ENCODE results near the gene ZSCAN22. TPM values are rescaled to one million over a fixed set of nuclear protein-coding genes. Genes with fewer than 3 reads are reported as not detected.
"Not testable (repeated sequence)": the region's sequence is repeated elsewhere in the genome, so short reads cannot be mapped to it uniquely, and the experiment has no call there.

The ZSCAN22 gene
- total RNA-seq, 1 donor from 2014 or later, result 4.8 TPM

DNA sequence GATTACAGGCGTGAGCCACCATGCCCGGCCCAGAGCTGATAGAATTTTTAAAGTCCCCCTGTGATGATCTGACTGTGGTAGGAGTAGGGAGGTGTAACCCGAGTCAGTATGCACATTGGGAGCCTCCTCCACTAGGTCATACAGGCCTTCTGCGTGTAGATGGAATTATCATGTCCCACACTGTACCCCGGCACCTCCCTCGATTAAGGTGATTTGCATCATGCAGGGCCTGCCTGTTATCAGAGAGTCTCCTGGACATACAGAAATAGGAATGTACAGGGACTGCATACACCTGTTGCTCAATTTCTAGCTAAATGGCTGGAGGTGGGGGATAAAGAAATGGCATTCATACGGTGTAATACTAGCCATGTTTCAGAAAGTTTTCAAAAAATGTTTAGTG lies 22.5 kb upstream of the ZSCAN22 start:
- H3K9me3 Mint-ChIP-seq, result peaks cover 18% of the 10 kb centered on the region
- no peak for DNase-seq (ENCODE audit: low spot score)
- intact Hi-C loops (cut with micrococcal nuclease), result loop anchor here (2.0 to 10.0 kb wide), 3 partner anchors 163 to 1019 kb away; partner anchors contain the start of genes ZNF324, ZNF460 and ZNF606
- H3K27me3 Mint-ChIP-seq (ENCODE audit: insufficient read depth), result no peaks in the 10 kb centered on the region
- H3K36me3 Mint-ChIP-seq (ENCODE audit: low read depth), result peaks cover 60% of the 10 kb centered on the region
- H3K27ac Mint-ChIP-seq, result peak overlapping the region; percentile 96
- peaks cover 40% of the 10 kb centered on the region for H3K4me1 Mint-ChIP-seq (ENCODE audit: low read depth)
- peak overlapping the region; percentile 97 for H3K4me3 Mint-ChIP-seq

DNA sequence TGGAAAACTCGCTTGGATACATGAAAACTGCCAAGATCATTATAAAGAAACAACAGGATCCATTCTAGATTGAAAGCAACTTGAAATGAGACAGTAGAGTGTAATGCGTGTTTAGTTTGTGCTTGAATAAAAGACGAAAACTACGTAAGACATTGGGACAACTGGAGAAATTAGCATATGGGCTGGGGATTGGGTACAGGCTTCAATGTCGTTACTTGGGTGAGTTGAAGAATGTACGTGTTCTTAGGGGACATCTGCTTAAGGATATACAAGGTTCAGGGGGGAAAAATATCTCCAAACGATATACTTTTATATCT lies 22.1 kb upstream of the ZSCAN22 start:
- H3K27me3 Mint-ChIP-seq (ENCODE audit: insufficient read depth), result no peaks in the 10 kb centered on the region
- H3K9me3 Mint-ChIP-seq, result peaks cover 17% of the 10 kb centered on the region
- peak overlapping the region; percentile 97 for H3K4me3 Mint-ChIP-seq
- H3K4me1 Mint-ChIP-seq (ENCODE audit: low read depth), result peaks cover 43% of the 10 kb centered on the region
- intact Hi-C loops (cut with micrococcal nuclease), result loop anchor here (1.0 to 10.0 kb wide), 19 partner anchors 22 to 1020 kb away; partner anchors contain the start of genes RPS5, ZBTB45, ZNF132 and ZNF274
- no peak for DNase-seq (ENCODE audit: low spot score)
- peaks cover 62% of the 10 kb centered on the region for H3K36me3 Mint-ChIP-seq (ENCODE audit: low read depth)
- H3K27ac Mint-ChIP-seq, result peak overlapping the region; percentile 96

DNA sequence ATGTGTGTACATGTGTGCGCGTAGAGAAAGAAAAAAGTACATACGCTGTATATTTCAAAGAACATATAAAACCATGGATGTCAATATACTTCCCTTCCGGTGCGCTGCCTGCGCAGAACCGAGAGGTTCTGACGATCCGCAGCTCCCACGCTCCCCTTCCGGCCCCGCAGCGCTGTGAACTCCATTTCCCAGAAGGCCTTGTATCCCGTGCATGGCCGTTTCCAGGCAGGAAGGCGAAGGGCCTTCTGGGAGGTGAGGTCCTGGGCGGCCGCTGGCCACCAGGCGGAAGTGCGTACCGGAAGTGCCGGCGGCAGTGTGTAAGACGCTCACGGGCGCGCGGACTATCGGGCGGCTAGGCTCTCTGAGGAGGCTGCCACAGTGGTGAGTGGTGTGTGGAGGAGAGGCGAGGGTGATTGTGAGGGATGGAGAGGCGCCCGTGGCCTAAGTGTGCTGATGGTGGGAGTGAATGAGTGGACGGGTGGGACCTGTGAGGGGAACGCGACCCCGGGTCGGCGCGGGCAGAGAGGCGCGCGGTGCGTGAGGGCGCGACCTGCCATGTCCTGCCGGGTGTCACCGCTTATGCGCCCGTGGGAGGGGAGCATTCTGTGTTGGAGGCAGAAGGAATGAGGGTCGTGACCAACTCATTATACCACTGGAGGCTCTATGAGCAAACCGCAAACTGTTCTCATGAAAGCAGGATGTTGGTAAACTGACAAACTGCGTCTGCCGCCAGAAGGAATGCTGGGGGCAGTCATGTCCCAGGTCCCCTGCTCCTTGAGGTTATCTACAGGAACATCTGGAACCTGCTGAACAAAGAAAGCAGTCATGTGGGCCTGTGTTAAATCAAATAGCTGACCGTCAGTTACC lies 21.5 kb upstream of the ZSCAN22 start, which contains the start of gene ERVK3-1:
Gene ERVK3-1 (plus strand): TSS at position 313 of the 867 bp plus-strand sequence. CDS start 6,792 bp downstream, outside the sequence.
- peak within 1 kb of the TSS; percentile 97 for H3K4me3 Mint-ChIP-seq
- intact Hi-C loops (cut with micrococcal nuclease), result loop anchor here (1.0 to 10.0 kb wide), 19 partner anchors 21 to 1020 kb away; partner anchors contain the start of genes RPS5, ZBTB45, ZNF132 and ZNF274
- H3K27me3 Mint-ChIP-seq (ENCODE audit: insufficient read depth), result no peaks in the 10 kb centered on the region
- H3K4me1 Mint-ChIP-seq (ENCODE audit: low read depth), result peaks cover 43% of the 10 kb centered on the region
- peaks cover 11% of the 10 kb centered on the region for H3K9me3 Mint-ChIP-seq
- peak within 1 kb of the TSS; percentile 96 for H3K27ac Mint-ChIP-seq
- DNase-seq (ENCODE audit: low spot score), result peak; percentile 95
- H3K36me3 Mint-ChIP-seq (ENCODE audit: low read depth), result peaks cover 62% of the 10 kb centered on the region

DNA sequence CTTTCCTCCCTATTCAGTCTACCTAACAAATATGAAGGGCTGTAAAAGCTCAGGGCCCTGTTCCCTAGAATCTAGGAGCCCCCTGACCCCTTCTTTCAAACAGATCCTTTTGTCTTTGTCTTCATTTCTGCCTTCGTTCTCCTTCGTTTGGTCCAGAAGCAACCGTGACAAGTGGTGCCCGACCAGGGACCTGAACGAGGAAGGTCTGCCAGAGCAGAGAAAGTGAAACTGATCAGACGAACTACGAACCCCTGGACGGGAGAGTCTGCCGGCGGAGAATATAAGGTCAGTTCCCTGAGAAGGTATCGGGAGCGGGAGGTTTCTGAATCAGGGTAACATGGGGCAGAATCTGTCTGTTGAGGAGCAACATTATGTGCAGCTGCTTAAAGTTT lies 20.9 kb upstream of the ZSCAN22 start:
- peaks cover 63% of the 10 kb centered on the region for H3K36me3 Mint-ChIP-seq (ENCODE audit: low read depth)
- no peaks in the 10 kb centered on the region for H3K27me3 Mint-ChIP-seq (ENCODE audit: insufficient read depth)
- peak overlapping the region; percentile 97 for H3K4me3 Mint-ChIP-seq
- intact Hi-C loops (cut with micrococcal nuclease), result loop anchor here (1.0 to 10.0 kb wide), 19 partner anchors 20 to 1021 kb away; partner anchors contain the start of genes RPS5, ZBTB45, ZNF132 and ZNF274
- peaks cover 43% of the 10 kb centered on the region for H3K4me1 Mint-ChIP-seq (ENCODE audit: low read depth)
- H3K27ac Mint-ChIP-seq, result peak overlapping the region; percentile 96
- no peak for DNase-seq (ENCODE audit: low spot score)
- peaks cover 8% of the 10 kb centered on the region for H3K9me3 Mint-ChIP-seq

DNA sequence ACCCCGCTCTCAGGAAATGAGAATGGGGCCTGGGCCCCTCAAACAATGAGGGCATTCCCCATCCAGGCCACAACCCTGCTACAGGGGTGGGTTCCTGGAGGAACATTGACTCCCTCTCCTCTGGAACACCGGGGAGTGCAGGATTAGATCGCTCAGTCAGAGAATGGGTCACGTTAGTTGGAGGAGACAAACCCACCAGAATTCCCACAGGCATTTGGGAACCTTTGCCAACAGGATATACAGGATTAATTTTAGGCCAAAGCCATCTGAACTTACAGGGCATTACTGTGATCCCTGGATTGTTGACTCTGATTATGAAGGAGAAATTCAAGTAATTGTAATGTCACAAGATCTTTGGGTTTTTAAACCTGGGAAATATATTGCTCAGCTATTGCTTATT lies 19.1 kb upstream of the ZSCAN22 start:
- no peaks in the 10 kb centered on the region for H3K27me3 Mint-ChIP-seq (ENCODE audit: insufficient read depth)
- DNase-seq (ENCODE audit: low spot score), result no peak
- no peak overlapping the region for H3K27ac Mint-ChIP-seq
- H3K4me1 Mint-ChIP-seq (ENCODE audit: low read depth), result peaks cover 43% of the 10 kb centered on the region
- no peak overlapping the region for H3K4me3 Mint-ChIP-seq
- peaks cover 70% of the 10 kb centered on the region for H3K36me3 Mint-ChIP-seq (ENCODE audit: low read depth)
- H3K9me3 Mint-ChIP-seq, result peaks cover 4% of the 10 kb centered on the region
- intact Hi-C loops (cut with micrococcal nuclease), result loop anchor here (10.0 kb wide), 2 partner anchors 303 to 1023 kb away; partner anchors contain the start of genes ZNF460 and ZNF606

GRCh38 chr19:58310685-58311084 lies 16.1 kb upstream of the ZSCAN22 start:
- H3K9me3 Mint-ChIP-seq; H3K27me3 Mint-ChIP-seq (ENCODE audit: insufficient read depth); H3K27ac Mint-ChIP-seq; intact Hi-C loops (cut with micrococcal nuclease); DNase-seq (ENCODE audit: low spot score); H3K4me3 Mint-ChIP-seq: not testable (repeated sequence)
- peaks cover 31% of the 10 kb centered on the region for H3K4me1 Mint-ChIP-seq (ENCODE audit: low read depth)
- H3K36me3 Mint-ChIP-seq (ENCODE audit: low read depth), result peaks cover 86% of the 10 kb centered on the region

DNA sequence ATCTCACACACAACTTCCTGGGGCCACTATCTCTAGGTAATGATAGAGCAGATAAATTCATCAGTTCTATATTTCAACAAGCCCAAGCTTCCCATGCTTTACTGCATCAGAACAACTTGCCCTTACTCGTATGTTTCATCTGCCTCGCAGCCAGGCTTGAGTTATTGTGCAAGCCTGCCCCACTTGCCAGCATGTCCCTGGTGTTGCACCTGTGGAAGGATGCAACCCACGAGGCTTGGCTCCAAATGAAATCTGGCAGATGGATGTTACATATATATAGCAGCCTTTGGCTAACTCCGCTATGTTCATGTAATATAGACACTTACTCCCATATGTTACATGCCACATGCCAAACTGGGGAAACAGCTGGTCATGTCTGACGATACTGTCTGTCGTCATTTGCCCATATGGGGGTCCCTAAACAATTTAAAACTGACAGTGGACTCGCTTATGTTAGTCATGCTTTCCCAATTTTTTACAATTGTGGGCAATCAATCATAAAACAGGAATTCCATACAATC lies 15.4 kb upstream of the ZSCAN22 start:
- DNase-seq (ENCODE audit: low spot score), result no peak
- no peak overlapping the region for H3K27ac Mint-ChIP-seq
- intact Hi-C loops (cut with micrococcal nuclease), result no loop called here

GRCh38 chr19:58315580-58315979 lies 11.2 kb upstream of the ZSCAN22 start:
- H3K27me3 Mint-ChIP-seq (ENCODE audit: insufficient read depth), result no peaks in the 10 kb centered on the region
- DNase-seq (ENCODE audit: low spot score), result no peak
- no peak overlapping the region for H3K27ac Mint-ChIP-seq
- peaks cover 4% of the 10 kb centered on the region for H3K9me3 Mint-ChIP-seq
- H3K4me3 Mint-ChIP-seq, result no peak overlapping the region
- intact Hi-C loops (cut with micrococcal nuclease), result no loop called here
- no peaks in the 10 kb centered on the region for H3K4me1 Mint-ChIP-seq (ENCODE audit: low read depth)
- peaks cover 55% of the 10 kb centered on the region for H3K36me3 Mint-ChIP-seq (ENCODE audit: low read depth)

More for the DNA sequence above, 15.4 kb upstream of the ZSCAN22 start:
- no peak overlapping the region for H3K4me3 Mint-ChIP-seq
- H3K27me3 Mint-ChIP-seq (ENCODE audit: insufficient read depth), result no peaks in the 10 kb centered on the region
- peaks cover 25% of the 10 kb centered on the region for H3K4me1 Mint-ChIP-seq (ENCODE audit: low read depth)
- peaks cover 4% of the 10 kb centered on the region for H3K9me3 Mint-ChIP-seq
- H3K36me3 Mint-ChIP-seq (ENCODE audit: low read depth), result peaks cover 86% of the 10 kb centered on the region

DNA sequence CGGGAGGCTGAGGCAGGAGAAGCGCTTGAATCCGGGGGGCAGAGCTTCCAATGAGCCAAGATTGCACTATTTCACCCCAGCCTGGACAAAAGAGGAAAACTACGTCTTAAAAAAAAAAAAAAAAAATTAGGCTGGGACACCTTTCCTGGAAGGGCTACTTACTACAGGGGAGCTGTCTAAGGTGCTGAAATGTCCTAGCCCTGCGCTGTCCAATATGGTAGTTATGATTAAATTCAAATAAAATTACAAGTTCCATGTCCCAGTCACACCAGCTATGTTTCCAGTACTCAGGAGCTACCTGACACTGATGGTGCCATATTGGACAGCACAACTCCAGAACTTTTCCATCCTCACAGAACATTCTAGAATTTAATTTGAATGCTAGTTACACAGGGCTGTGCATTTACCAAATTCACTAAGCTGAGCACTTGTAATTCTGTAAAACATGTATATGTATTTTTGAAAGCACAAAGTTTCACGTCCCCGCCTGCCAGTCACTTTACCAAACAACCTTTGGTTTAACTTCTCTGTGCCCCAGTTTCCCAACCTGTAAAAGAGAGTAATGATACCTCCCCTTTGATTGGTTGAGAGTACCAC lies 9.2 kb upstream of the ZSCAN22 start:
- no peaks in the 10 kb centered on the region for H3K9me3 Mint-ChIP-seq
- no peak overlapping the region for H3K4me3 Mint-ChIP-seq
- no peak for DNase-seq (ENCODE audit: low spot score)
- H3K27me3 Mint-ChIP-seq (ENCODE audit: insufficient read depth), result no peaks in the 10 kb centered on the region
- H3K4me1 Mint-ChIP-seq (ENCODE audit: low read depth), result no peaks in the 10 kb centered on the region
- peaks cover 36% of the 10 kb centered on the region for H3K36me3 Mint-ChIP-seq (ENCODE audit: low read depth)
- no peak overlapping the region for H3K27ac Mint-ChIP-seq
- intact Hi-C loops (cut with micrococcal nuclease), result no loop called here

DNA sequence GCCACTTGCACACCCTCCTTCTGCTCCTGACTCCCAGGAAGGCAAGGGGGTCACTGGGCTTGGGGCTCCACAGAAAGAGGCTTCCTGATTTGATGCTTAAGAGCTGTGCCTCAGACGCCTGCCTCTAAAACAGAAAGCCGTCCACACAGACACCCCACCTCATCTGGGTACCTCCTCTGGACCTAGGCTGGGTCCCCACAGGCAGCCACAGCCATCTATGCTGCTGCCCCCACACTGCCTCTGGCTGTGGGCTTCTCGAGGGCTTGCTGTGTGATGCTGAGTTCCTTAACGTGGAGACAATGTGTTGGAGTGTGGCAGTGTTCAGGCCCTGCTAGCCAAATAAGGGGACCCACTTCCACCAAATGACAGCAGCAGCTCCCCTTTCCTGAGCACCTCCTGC lies 8.5 kb upstream of the ZSCAN22 start:
- Mint-ChIP-seq H3K4me3 (no peak overlapping the region), H3K27me3 (ENCODE audit: insufficient read depth) (no peaks in the 10 kb centered on the region), H3K36me3 (ENCODE audit: low read depth) (peaks cover 30% of the 10 kb centered on the region), H3K4me1 (ENCODE audit: low read depth) (no peaks in the 10 kb centered on the region), H3K27ac (no peak overlapping the region), H3K9me3 (no peaks in the 10 kb centered on the region)
- no peak for DNase-seq (ENCODE audit: low spot score)
- intact Hi-C loops (cut with micrococcal nuclease), result no loop called here

DNA sequence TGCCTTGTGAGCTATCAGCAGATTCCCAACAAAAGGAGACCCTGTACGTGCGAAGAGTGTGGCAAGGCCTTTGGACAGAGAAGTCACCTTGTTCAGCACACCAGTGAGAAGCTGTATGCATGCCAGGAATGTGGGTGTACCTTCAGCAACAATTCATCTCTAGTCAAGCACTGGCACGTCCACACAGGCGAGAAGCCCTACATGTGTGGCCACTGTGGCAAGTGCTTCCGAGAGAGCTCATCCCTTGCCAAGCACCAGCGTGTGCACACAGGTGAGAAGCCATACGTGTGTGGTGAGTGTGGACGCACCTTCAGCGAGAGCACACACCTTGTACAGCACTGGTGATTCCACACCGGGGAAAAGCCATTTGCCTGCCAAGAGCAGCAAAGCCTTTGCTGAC lies 7.6 kb upstream of the ZSCAN22 start:
- H3K4me1 Mint-ChIP-seq (ENCODE audit: low read depth), result no peaks in the 10 kb centered on the region
- no peak overlapping the region for H3K4me3 Mint-ChIP-seq
- intact Hi-C loops (cut with micrococcal nuclease), result no loop called here
- no peaks in the 10 kb centered on the region for H3K9me3 Mint-ChIP-seq
- H3K27ac Mint-ChIP-seq, result no peak overlapping the region
- DNase-seq (ENCODE audit: low spot score), result no peak
- peaks cover 25% of the 10 kb centered on the region for H3K36me3 Mint-ChIP-seq (ENCODE audit: low read depth)
- H3K27me3 Mint-ChIP-seq (ENCODE audit: insufficient read depth), result no peaks in the 10 kb centered on the region

- Mint-ChIP-seq H3K4me3 (no peak overlapping the region), H3K36me3 (ENCODE audit: low read depth) (peaks cover 3% of the 10 kb centered on the region), H3K9me3 (no peaks in the 10 kb centered on the region), H3K27me3 (ENCODE audit: insufficient read depth) (no peaks in the 10 kb centered on the region), H3K27ac (no peak overlapping the region), H3K4me1 (ENCODE audit: low read depth) (peaks cover 9% of the 10 kb centered on the region)
- intact Hi-C loops (cut with micrococcal nuclease), result loop anchor here (1.0 to 10.0 kb wide), 10 partner anchors 20 to 511 kb away; partner anchors contain the start of genes ERVK3-1, RPS5, ZNF274 and ZNF446
- DNase-seq (ENCODE audit: low spot score), result no peak
Measured at GRCh38 chr19:58325311-58326022, 1.3 kb upstream of the ZSCAN22 start.
